ENCODE data around the gene SSBP3.

DNA sequence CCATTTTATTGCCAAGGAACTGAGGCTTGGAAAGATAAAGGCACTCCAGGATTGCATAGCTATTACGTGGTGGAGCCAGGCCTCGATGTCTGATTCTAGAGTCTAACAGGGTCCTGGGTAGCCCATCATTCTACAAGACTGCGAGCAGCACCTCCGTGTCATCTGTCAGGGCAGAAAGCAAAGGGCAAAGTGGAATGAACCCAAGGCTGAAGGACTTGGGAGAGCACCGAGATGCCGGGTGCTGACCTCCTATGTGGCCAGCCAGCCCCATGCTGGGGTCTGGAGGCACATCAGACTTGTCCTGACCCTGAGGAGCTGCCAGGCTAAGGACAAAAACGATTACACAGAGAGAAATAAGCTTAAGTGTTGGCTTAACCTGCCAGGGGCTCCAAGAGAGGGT, 143.9 kb downstream of the SSBP3 start:
- TF ChIP-seq, protein P1, sequence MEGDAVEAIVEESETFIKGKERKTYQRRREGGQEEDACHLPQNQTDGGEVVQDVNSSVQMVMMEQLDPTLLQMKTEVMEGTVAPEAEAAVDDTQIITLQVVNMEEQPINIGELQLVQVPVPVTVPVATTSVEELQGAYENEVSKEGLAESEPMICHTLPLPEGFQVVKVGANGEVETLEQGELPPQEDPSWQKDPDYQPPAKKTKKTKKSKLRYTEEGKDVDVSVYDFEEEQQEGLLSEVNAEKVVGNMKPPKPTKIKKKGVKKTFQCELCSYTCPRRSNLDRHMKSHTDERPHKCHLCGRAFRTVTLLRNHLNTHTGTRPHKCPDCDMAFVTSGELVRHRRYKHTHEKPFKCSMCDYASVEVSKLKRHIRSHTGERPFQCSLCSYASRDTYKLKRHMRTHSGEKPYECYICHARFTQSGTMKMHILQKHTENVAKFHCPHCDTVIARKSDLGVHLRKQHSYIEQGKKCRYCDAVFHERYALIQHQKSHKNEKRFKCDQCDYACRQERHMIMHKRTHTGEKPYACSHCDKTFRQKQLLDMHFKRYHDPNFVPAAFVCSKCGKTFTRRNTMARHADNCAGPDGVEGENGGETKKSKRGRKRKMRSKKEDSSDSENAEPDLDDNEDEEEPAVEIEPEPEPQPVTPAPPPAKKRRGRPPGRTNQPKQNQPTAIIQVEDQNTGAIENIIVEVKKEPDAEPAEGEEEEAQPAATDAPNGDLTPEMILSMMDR (IDR thresholded peaks at IDR 0.05): no peak
- TF ChIP-seq POLR2A (IDR thresholded peaks at IDR 0.05): no peak
